Left renal cortex interstitium (tissue), 4 donors: ENCODE data around the gene POLD1. TPM values are rescaled to one million over a fixed set of nuclear protein-coding genes. Genes with fewer than 3 reads are reported as not detected.

Source experiments
- DNase-seq, 4 donors: peaks; one replicate each; pipeline ENCODE4 v3.0.0-alpha.2; 2013; ENCODE audit warnings: low read depth in 4 of 4, low spot score in 2 of 4, missing footprints in 1 of 4
- polyA plus RNA-seq, 4 donors: library from polyadenylated mRNA; unstranded; fragments of 120-200 nt; gene quantifications; one replicate each; pipeline ENCODE4 v1.2.1, GENCODE V29; 2013; ENCODE audit not compliant: insufficient read length in 4 of 4

POLD1 gene
- polyA plus RNA-seq, 4 donors, result 16.5 to 40.5 (median 33.7) TPM

- DNase-seq, result no peak
These were observed 21.3 kb upstream of the POLD1 start for GRCh38 chr19:50362656-50363424.

- no peak for DNase-seq
These were observed 18.5 kb upstream of the POLD1 start, which contains the start of gene NAPSA for GRCh38 chr19:50365434-50366306. Gene NAPSA, minus strand, starts transcription at chr19:50365639. Its CDS starts 18 bp downstream, at chr19:50365621.

- peak in 3 of 4 donors; percentile 58 to 81 (median 66) for DNase-seq
These were observed 15.2 kb upstream of the POLD1 start for GRCh38 chr19:50368649-50369570.

- no peak for DNase-seq
These were observed 12.2 kb upstream of the POLD1 start for GRCh38 chr19:50371914-50372475.

- peak; percentile 84 to 93 (median 88) for DNase-seq
These were observed 7.7 kb upstream of the POLD1 start, which contains the start of gene NR1H2 for GRCh38 chr19:50376166-50377050. Gene NR1H2, plus strand, starts transcription at chr19:50376457. Its CDS starts 1,149 bp downstream, at chr19:50377606.

GRCh38 chr19:50377051-50377461 lies 7.1 kb upstream of the POLD1 start:
- no peak for DNase-seq

- DNase-seq, result no peak
These were observed 6.6 kb upstream of the POLD1 start for GRCh38 chr19:50377517-50377916.

GRCh38 chr19:50378169-50378862 lies 5.8 kb upstream of the POLD1 start:
- no peak for DNase-seq

- DNase-seq, result no peak
These were observed 5.3 kb upstream of the POLD1 start for GRCh38 chr19:50378863-50379236.

GRCh38 chr19:50379602-50380001 lies 4.5 kb upstream of the POLD1 start:
- DNase-seq, result no peak

- no peak for DNase-seq
These were observed 4.0 kb upstream of the POLD1 start for GRCh38 chr19:50380137-50380536.

- DNase-seq, result no peak
These were observed 3.4 kb upstream of the POLD1 start for GRCh38 chr19:50380751-50381151.

GRCh38 chr19:50381881-50382729 lies 2.0 kb upstream of the POLD1 start:
- DNase-seq, result no peak

GRCh38 chr19:50383001-50383851 lies 921 bp upstream of the POLD1 start:
- no peak for DNase-seq

- no peak for DNase-seq
These were observed 763 bp downstream of the POLD1 start for GRCh38 chr19:50384685-50385535.
